Spleen (tissue), 7 donors: ENCODE measurements around the gene HDAC9.

Experiments
- POLR2A ChIP-seq, 3 donors: fragments of 450-650 bp; IDR thresholded peaks; one replicate each; pipeline ENCODE4 v1.5.1; 2017; ENCODE audit warnings: antibody characterized with exemption in 3 of 3, mild to moderate bottlenecking in 1 of 3
- POLR2AphosphoS5 ChIP-seq, 3 donors: sonication (generic); formaldehyde crosslinking; IDR thresholded peaks; one replicate each; pipeline ENCODE4 v1.5.1; 2017; ENCODE audit warnings: antibody characterized with exemption in 3 of 3
- TF ChIP-seq, protein P1 (sequence below), 11 experiments: fragments of 200-600 bp in 7 of 11; fragments of 450-650 bp in 4 of 11; sonication (generic) in 4 of 11; IDR thresholded peaks in 8 of 11; conservative IDR thresholded peaks in 3 of 11; 1 replicate in 7 of 11; 2 replicates in 4 of 11; pipeline versions ENCODE4 v1.4.0 to v1.8.0; 2016 to 2021; ENCODE audit warnings: antibody characterized with exemption in 11 of 11, inconsistent platforms in 4 of 11, mild to moderate bottlenecking in 1 of 11
- donor health status: DM: no; HTN: no; CAD: no; lungs with moderate emphysema.
- donor health status: DM: no; HTN: no; CAD: no.
- donor health status: DM: no; HTN: no; CAD: no.

DNA sequence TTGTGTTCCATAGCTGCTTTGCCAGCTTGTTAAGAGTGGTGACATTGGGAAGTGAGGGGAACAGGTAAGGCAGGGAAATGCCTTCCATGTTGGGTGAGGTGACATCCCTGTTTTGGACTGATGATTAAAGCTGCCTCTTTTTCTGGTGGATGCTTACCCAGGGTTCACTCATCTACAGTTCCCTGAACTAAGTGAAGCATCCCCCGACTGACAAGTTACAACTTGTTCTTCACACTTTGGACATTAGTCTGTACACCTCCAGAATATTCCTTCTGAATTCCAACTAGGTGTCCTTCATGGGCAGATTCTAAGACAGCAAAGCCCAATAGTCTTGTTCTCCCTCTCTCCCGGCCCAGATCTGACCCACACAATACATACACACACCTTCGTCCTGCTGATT is 63.4 kb downstream of the HDAC9 start:
- TF ChIP-seq, protein P1, sequence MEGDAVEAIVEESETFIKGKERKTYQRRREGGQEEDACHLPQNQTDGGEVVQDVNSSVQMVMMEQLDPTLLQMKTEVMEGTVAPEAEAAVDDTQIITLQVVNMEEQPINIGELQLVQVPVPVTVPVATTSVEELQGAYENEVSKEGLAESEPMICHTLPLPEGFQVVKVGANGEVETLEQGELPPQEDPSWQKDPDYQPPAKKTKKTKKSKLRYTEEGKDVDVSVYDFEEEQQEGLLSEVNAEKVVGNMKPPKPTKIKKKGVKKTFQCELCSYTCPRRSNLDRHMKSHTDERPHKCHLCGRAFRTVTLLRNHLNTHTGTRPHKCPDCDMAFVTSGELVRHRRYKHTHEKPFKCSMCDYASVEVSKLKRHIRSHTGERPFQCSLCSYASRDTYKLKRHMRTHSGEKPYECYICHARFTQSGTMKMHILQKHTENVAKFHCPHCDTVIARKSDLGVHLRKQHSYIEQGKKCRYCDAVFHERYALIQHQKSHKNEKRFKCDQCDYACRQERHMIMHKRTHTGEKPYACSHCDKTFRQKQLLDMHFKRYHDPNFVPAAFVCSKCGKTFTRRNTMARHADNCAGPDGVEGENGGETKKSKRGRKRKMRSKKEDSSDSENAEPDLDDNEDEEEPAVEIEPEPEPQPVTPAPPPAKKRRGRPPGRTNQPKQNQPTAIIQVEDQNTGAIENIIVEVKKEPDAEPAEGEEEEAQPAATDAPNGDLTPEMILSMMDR (IDR thresholded peaks at IDR 0.05 in 8 of 11, conservative IDR thresholded peaks at IDR 0.05 in 3 of 11) = no peak
- TF ChIP-seq POLR2A (IDR thresholded peaks at IDR 0.05) = no peak
- no peak for TF ChIP-seq POLR2AphosphoS5 (IDR thresholded peaks at IDR 0.05)
